ENCODE data around the gene C4orf54. TPM values are rescaled to one million over a fixed set of nuclear protein-coding genes. Genes with fewer than 3 reads are reported as not detected.

C4orf54 gene
- total RNA-seq, 1 donor from 2014 or later: not detected

- Histone ChIP-seq H3K9me3 (no peaks in the 10 kb centered on the region), H3K27me3 (ENCODE audit: low read depth) (no peaks in the 10 kb centered on the region), H3K4me3 (no peak overlapping the region), H3K36me3 (no peaks in the 10 kb centered on the region), H3K27ac (no peak overlapping the region), H3K4me1 (no peaks in the 10 kb centered on the region)
- DNase-seq: no peak
- no peak for TF ChIP-seq CTCF (IDR thresholded peaks at IDR 0.05)
- intact Hi-C loops (cut with DNase I): no loop called here
- no peak for ATAC-seq
Measured at GRCh38 chr4:99625369-99625768, 32.3 kb downstream of the C4orf54 start.

- ATAC-seq (peak in 1 of 2 donors; percentile 73), DNase-seq (no peak)
- H3K9me3 ChIP-seq: no peaks in the 10 kb centered on the region
- H3K27ac ChIP-seq: no peak overlapping the region
- no peaks in the 10 kb centered on the region for H3K4me1 ChIP-seq
- no peaks in the 10 kb centered on the region for H3K27me3 ChIP-seq (ENCODE audit: low read depth)
- TF ChIP-seq CTCF (IDR thresholded peaks at IDR 0.05): no peak
- H3K4me3 ChIP-seq: no peak overlapping the region
- intact Hi-C loops (cut with DNase I): no loop called here
- H3K36me3 ChIP-seq: no peaks in the 10 kb centered on the region
Measured at GRCh38 chr4:99624141-99624719, 33.4 kb downstream of the C4orf54 start.

GRCh38 chr4:99622341-99622740, 35.3 kb downstream of the C4orf54 start:
- Histone ChIP-seq H3K4me1 (no peaks in the 10 kb centered on the region), H3K27ac (no peak overlapping the region), H3K4me3 (no peak overlapping the region), H3K36me3 (no peaks in the 10 kb centered on the region), H3K27me3 (ENCODE audit: low read depth) (no peaks in the 10 kb centered on the region), H3K9me3 (no peaks in the 10 kb centered on the region)
- DNase-seq: no peak
- no peak for TF ChIP-seq CTCF (IDR thresholded peaks at IDR 0.05)
- ATAC-seq: no peak
- intact Hi-C loops (cut with DNase I): no loop called here

- H3K27me3 ChIP-seq (ENCODE audit: low read depth): no peaks in the 10 kb centered on the region
- DNase-seq (no peak), ATAC-seq (no peak)
- no peaks in the 10 kb centered on the region for H3K4me1 ChIP-seq
- intact Hi-C loops (cut with DNase I): no loop called here
- no peak for TF ChIP-seq CTCF (IDR thresholded peaks at IDR 0.05)
- H3K36me3 ChIP-seq: no peaks in the 10 kb centered on the region
- H3K9me3 ChIP-seq: no peaks in the 10 kb centered on the region
- H3K27ac ChIP-seq: no peak overlapping the region
- no peak overlapping the region for H3K4me3 ChIP-seq
Measured at GRCh38 chr4:99617374-99617773, 40.3 kb downstream of the C4orf54 start.

- no peak overlapping the region for H3K27ac ChIP-seq
- no peaks in the 10 kb centered on the region for H3K9me3 ChIP-seq
- H3K4me3 ChIP-seq: no peak overlapping the region
- DNase-seq: no peak
- no peak for TF ChIP-seq CTCF (IDR thresholded peaks at IDR 0.05)
- ATAC-seq: no peak
- intact Hi-C loops (cut with DNase I): no loop called here
- H3K4me1 ChIP-seq: no peaks in the 10 kb centered on the region
- H3K36me3 ChIP-seq: no peaks in the 10 kb centered on the region
- no peaks in the 10 kb centered on the region for H3K27me3 ChIP-seq (ENCODE audit: low read depth)
Measured at GRCh38 chr4:99615170-99615820, 42.3 kb downstream of the C4orf54 start.

Measured in lower lobe of right lung (tissue), 2 donors.